Adipose tissue (tissue), 3 donors: Measurements from ENCODE around the gene SORD. TPM values are rescaled to one million over a fixed set of nuclear protein-coding genes. Genes with fewer than 3 reads are reported as not detected.
"Not testable (repeated sequence)": the region's sequence is repeated elsewhere in the genome, so short reads cannot be mapped to it uniquely, and the experiment has no call there.

ENCODE experiments used
- H3K27ac ChIP-seq: one replicate; pipeline ENCODE4 v1.5.1; 2013; ENCODE audit warnings: low read depth, low read length
- WGBS, 3 donors: extraction: QIAGEN DNeasy Blood & Tissue Kit; methylation state at CpG; one replicate each; pipeline ENCODE4 v1.1.7; 2013; 5-methylcytosine and 5-hydroxymethylcytosine counted together
- polyA plus RNA-seq, 3 donors: library from polyadenylated mRNA; stranded (reverse); fragments of 200-250 nt; gene quantifications; one replicate each; pipeline ENCODE4 v1.2.3, GENCODE V29; 2013
- donor health status: healthy with polysubstance abuse.
- donor health status: Bipolar disorder and iron deficiency.
- donor health status: healthy.

Gene SORD
- polyA plus RNA-seq, 3 donors: 5.6 to 9.4 (median 5.8) TPM

DNA sequence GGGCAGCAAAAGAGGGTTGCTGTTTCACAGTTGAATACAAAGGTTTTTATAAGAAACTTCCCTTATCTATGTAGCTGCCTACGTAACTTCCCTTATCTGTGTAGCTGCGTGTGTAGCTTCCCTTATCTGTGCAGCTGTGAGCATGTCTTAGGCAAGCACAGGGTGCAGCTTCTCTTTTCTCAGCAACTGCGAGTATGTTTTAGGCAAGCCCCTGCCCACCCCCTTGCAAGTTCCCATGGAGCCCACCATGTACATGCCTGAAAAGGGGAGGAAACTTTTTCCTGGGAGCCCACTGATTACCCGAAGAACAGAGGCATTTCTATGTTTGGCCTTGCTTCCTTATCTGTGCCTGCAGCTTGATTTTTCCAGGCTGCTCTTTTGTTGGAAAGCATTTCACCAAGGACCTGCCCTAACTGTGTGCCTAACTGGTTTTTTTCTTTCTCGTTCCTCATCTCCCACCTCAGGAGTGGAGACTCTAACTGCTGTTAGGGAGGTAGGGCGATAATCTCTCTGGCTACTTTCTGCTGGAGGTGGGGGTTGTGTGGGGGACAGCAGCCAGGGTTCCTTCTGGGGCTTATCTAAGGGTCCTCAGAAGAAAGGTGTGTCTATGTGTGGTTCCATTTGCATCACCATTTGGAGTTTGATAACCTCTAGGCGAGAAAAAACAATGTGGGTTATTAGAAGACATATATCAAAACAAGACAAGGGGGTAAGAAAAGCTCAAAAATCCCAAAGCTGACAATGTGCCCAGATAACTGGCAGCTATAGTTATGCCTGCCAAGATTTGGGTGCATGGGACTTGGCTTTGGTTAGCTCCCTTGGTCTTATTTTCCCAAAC, 26.0 kb downstream of the SORD start:
- WGBS, 3 donors: 49 to 64% (median 62%) methylated on average over 7 of the region's 7 CpGs
- no peak overlapping the region for H3K27ac ChIP-seq

- WGBS, 3 donors: 97 to 98% (median 98%) methylated on average over 1 of the region's 1 CpG
- no peak overlapping the region for H3K27ac ChIP-seq
Observed at GRCh38 chr15:45050587-45050986, 27.6 kb downstream of the SORD start.

GRCh38 chr15:45052676-45053075, 29.7 kb downstream of the SORD start:
- H3K27ac ChIP-seq: not testable (repeated sequence)
- WGBS, 3 donors: 93 to 98% (median 96%) methylated on average over 3 of the region's 3 CpGs

DNA sequence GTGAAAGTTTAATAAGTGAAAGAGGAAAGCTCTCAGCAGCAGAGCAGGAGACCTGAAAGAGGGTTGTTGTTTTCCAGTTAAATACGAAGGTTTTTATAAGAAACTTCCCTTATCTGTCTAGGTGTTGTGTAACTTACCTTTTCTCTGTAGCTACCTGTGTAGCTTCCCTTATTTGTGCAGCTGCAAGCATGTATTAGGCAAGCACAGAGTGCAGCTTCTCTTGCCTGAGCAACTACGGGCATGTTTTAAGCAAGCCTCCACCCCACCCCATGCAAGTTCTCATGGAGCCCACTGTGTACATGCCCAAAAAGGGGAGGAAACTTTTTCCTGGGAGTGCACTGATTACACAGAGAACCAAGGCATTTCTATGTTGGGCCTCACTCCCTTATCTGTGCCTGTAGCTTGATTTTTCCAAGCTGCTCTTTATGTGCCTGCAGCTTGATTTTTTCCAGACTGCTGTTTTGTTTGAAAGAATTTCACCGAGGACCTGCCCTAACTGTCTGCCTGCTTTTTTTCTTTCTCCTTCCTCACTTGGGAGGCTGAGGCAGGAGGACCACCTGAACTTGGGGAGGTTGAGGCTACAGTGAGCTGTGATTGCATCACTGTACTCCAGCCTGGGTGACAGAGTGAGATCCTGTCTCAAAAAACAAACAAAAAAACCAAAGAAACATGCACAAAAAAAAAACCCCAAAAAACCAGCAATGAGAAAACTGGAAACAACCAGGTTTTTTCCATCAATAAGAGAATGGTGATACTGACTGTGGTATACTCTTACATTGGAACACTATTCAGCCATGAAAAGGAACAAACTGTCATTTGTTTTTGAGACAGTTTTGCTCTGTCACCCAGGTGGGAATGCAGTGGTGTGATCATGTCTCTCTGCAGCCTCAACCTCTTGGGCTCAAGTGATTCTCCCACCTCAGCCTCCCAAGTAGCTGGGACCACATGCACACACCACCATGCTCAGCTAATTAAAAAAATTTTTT, 36.0 kb downstream of the SORD start:
- 75 to 81% (median 76%) methylated on average over 3 of the region's 3 CpGs for WGBS, 3 donors
- H3K27ac ChIP-seq: not testable (repeated sequence)

DNA sequence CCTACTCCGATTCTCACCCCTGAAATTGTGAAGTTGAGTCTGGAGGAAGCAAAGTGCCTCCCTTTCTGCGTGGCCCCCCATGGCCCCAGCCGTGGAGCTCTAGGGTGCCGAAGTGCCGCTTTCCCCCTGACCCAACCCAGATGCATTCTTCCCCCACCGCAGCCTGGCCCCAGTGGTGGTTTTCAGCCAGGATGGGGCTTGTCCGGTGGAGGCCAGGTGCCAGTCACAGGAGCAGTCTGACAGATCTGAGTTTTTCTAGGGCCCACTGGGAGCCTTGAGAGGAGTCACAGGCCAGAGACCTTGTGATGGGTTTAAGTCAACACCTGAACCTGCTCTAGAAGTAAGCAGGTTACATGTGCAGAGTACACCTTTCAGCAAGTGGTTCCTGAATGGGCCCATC, 39.3 kb downstream of the SORD start:
- H3K27ac ChIP-seq: not testable (repeated sequence)
- 93 to 96% (median 96%) methylated on average over 5 to 7 of the region's 7 CpGs for WGBS, 3 donors

GRCh38 chr15:45064386-45064785, 41.4 kb downstream of the SORD start:
- no peak overlapping the region for H3K27ac ChIP-seq
- WGBS, 3 donors: 67 to 86% (median 85%) methylated on average over 4 of the region's 4 CpGs

DNA sequence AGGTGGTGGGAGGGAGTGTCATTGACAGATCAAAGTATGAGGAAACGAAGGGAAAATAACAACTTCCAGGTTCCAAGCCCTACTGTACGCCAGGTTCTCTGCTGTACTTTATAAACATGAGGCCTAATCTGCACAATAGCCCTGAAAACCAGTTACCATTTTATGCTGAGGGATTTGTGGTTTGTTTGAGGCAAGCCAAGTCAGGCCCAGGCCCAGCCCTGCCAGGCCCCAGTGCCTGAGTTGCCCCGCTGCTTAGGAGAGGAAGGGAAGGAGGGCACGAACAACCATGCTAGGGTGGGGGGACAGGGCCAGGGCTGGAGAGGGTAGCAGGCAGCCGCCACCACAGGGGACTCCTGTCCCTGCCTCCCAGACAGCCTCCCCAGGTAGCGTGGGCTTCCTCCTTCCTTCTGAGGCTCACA, 47.0 kb downstream of the SORD start:
- 63 to 85% (median 80%) methylated on average over 3 to 5 of the region's 6 CpGs for WGBS, 3 donors
- H3K27ac ChIP-seq: not testable (repeated sequence)

DNA sequence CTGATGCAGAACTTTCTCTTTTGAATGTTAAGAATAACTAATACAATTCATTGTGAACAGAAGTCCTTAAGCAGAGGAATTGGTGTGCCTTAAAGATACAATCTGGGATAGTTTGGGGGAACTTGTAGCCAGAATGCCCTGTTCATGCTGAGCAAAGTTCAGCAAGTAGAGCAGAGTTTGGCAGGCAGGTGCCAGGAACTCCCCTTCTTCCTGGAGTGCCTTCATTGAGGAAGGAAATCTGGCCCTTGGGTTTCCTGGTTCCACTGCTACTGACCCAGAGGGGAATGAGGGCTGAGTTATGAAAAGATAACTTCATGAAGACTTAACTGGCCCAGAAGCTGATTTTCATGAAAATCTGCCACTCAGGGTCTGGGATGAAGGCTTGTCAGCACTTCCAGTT, 50.6 kb downstream of the SORD start:
- not testable (repeated sequence) for H3K27ac ChIP-seq

DNA sequence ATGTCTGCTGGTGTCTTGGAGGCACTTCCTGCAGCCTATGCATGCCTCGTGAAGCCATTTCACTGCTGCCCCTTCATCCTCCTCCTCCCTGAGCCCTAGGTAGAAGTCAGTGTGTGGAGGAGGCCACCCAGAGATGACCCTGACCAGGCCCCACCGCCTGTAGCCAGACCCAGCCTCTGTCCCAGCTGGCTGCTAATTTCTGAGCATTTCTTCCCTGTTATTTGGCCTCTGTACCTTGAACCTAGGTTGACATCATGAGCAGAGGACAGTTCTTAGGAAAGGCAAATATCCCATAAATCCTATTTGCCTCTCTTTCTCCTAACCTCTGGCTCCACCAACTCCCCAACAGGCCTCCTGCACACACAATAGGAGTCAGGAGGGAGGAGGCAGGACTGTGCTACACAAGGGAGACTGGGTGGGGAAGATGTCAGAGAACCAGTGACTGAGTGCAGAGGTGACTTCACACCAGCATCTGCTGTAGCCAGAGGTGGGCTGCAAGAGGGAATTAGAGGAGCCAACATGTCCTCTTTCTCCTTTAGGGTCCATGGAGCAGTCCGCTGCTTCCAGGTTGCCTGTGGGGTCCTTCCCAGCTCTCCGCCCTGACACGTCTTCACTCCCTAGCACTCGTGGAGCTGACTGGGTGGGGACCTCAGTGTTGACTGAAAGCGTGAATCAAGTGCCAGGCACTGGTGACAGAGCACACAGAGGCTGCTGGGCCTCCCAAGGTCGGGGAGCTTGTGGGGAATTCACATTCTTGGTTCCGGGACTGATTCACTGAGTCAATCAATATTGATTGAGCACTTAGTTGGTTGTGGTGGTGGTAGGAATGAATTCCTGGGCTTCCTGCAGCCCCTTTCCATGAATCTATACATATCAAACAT, 52.7 kb downstream of the SORD start:
- H3K27ac ChIP-seq: not testable (repeated sequence)
- WGBS, 3 donors: 92 to 100% (median 100%) methylated on average over 1 of the region's 9 CpGs

- not testable (repeated sequence) for H3K27ac ChIP-seq
- 45 to 78% (median 58%) methylated on average over 2 of the region's 2 CpGs for WGBS, 3 donors
Observed at GRCh38 chr15:45077391-45077790, 54.4 kb downstream of the SORD start.

GRCh38 chr15:45079201-45079600, 56.2 kb downstream of the SORD start:
- H3K27ac ChIP-seq: not testable (repeated sequence)
- WGBS, 3 donors: 59 to 83% (median 75%) methylated on average over 5 of the region's 5 CpGs

- not testable (repeated sequence) for H3K27ac ChIP-seq
- WGBS, 3 donors: 79 to 94% (median 84%) methylated on average over 5 of the region's 5 CpGs
Observed at GRCh38 chr15:45079628-45080246, 56.7 kb downstream of the SORD start.

- H3K27ac ChIP-seq: not testable (repeated sequence)
- WGBS, 3 donors: 86 to 98% (median 86%) methylated on average over 2 of the region's 3 CpGs
Observed at GRCh38 chr15:45080593-45080992, 57.6 kb downstream of the SORD start.

- not testable (repeated sequence) for H3K27ac ChIP-seq
Observed at GRCh38 chr15:45082412-45082811, 59.4 kb downstream of the SORD start.

DNA sequence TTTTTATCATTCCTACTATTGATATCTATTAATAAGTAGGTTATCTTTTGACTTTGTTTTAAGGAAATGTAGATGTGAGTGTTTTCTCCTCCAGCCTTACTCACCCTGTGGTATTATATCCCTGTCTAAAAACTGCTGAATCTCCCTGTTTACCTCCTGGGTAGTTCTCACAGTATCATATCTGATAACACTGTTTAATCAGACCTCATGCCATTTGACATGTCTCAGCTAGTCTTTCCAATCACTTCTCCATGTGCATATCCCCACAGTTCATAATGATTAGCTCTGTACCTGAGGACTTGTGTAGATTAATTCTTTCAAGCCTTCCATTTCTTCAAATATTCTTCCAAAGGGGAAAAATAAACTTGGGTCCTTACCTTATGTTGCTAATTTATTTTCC, 60.2 kb downstream of the SORD start:
- H3K27ac ChIP-seq: no peak overlapping the region

More at GRCh38 chr15:45082412-45082811, 59.4 kb downstream of the SORD start:
- WGBS, 3 donors: 80 to 91% (median 81%) methylated on average over 9 to 10 of the region's 10 CpGs

DNA sequence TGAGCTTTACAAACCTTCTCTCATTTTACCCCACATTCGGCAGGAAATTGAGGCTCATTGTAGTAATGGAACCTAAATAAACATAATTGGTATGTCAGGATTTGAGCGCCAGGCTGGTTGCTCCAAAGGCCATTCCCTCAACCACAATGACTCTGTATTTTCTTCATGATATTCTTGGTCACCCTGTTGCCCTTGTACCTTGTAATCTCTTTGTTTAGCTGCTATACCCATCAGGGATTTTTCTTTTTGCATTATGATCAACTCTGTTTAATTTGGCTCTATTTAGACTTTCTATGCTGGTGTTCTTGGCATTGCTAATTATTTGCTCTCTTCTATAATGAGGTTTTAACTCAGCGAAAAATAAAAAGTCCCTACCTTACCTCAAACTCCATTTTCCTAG, 61.2 kb downstream of the SORD start:
- no peak overlapping the region for H3K27ac ChIP-seq
- 71 to 79% (median 74%) methylated on average over 3 of the region's 3 CpGs for WGBS, 3 donors

GRCh38 chr15:45087513-45087912, 64.5 kb downstream of the SORD start:
- H3K27ac ChIP-seq: no peak overlapping the region
- 67 to 85% (median 81%) methylated on average over 1 of the region's 1 CpG for WGBS, 3 donors
